22Rv1 (cell line): ENCODE data around the gene CTBP2.

Source experiments
- H3K27ac ChIP-seq: fragments of 450-650 bp; 2 replicates; pipeline ENCODE4 v1.5.1; 2017
- ZFX ChIP-seq: fragments of 450-650 bp; IDR thresholded peaks from 2 replicates; pipeline ENCODE4 v1.6.1; 2017; ENCODE audit warnings: antibody characterized with exemption, borderline replicate concordance
- TF ChIP-seq, protein P1 (sequence below): fragments of 450-650 bp; IDR thresholded peaks from 2 replicates; pipeline ENCODE4 v1.5.1; 2017; ENCODE audit warnings: mild to moderate bottlenecking

Gene CTBP2

DNA sequence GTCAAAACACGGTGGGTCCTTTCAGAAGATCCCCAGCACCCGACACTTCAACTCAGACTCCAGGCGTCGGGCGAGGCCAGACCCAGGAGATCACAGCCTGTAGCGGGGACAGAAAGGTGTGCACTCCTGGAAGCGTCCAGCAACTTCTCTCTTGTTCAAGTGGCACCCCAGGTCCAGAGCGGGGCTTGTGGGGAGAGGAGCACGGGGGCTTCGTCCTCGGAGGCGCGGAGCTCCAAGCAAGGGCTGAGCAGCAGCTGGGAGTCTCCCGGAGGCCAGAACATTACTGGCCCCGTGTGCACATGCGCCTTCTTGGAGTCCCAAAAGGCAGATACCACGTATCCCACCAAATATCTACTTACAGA lies 163.5 kb downstream of the CTBP2 start:
- no peak for TF ChIP-seq ZFX
- TF ChIP-seq, protein P1, sequence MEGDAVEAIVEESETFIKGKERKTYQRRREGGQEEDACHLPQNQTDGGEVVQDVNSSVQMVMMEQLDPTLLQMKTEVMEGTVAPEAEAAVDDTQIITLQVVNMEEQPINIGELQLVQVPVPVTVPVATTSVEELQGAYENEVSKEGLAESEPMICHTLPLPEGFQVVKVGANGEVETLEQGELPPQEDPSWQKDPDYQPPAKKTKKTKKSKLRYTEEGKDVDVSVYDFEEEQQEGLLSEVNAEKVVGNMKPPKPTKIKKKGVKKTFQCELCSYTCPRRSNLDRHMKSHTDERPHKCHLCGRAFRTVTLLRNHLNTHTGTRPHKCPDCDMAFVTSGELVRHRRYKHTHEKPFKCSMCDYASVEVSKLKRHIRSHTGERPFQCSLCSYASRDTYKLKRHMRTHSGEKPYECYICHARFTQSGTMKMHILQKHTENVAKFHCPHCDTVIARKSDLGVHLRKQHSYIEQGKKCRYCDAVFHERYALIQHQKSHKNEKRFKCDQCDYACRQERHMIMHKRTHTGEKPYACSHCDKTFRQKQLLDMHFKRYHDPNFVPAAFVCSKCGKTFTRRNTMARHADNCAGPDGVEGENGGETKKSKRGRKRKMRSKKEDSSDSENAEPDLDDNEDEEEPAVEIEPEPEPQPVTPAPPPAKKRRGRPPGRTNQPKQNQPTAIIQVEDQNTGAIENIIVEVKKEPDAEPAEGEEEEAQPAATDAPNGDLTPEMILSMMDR: no peak
- H3K27ac ChIP-seq: no peak overlapping the region

DNA sequence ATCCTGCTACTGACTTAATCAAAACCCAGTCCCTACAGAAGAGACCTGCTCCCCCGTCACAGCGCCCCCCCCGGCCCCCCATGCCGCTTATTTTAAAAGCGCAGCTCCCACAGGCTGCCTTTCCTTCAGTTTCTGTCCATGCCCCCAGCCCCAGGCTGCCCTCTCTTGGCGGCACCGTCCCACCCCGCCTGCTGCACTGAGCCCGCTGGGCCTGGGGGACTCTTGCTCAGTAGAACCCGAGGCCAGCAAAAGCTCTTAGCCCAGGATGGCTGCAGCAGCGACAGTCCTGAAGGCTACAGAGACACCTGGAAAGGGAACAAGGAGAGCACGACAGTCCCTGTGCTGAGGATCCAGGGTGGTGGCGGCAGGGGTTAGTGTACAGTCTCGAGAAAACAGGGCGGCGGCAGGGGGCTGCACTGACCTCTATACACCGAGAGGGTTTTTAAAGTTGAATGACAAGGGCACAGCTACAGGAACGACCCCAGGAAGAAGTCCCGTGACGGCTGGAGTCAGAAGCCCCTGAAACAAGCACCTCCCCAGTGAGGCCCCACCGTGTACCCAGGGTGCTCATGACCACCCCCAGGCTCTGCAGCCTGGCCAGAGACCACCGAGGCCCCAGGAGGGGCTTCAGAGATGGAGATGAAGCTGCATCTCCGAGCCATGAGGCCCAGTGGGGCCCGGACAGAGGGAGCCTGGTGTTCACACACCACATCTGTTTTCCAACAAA lies 164.1 kb downstream of the CTBP2 start:
- TF ChIP-seq ZFX: no peak
- TF ChIP-seq, protein P1: no peak

DNA sequence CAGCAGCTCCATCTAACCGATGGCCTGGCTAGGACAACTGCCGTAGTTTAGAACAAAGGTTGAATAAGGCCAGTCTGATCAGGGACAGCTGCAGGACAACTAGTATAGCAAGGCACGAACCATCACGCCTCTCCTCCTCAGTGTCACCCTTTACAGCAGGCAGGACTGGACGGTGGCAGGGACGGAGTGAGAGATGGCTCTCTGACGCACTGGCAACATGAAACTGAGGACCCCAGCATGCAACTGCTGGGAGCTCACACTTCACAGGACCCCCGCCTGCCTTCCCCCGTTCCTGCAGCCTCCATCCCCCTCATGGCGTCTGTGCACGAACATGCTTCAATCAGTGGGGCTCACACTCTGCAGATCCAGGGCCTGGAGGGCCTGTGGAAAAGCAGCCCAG lies 164.8 kb downstream of the CTBP2 start:
- H3K27ac ChIP-seq: no peak overlapping the region
- TF ChIP-seq ZFX: no peak
- TF ChIP-seq, protein P1: no peak

More for the DNA sequence above, 164.1 kb downstream of the CTBP2 start:
- H3K27ac ChIP-seq: no peak overlapping the region

DNA sequence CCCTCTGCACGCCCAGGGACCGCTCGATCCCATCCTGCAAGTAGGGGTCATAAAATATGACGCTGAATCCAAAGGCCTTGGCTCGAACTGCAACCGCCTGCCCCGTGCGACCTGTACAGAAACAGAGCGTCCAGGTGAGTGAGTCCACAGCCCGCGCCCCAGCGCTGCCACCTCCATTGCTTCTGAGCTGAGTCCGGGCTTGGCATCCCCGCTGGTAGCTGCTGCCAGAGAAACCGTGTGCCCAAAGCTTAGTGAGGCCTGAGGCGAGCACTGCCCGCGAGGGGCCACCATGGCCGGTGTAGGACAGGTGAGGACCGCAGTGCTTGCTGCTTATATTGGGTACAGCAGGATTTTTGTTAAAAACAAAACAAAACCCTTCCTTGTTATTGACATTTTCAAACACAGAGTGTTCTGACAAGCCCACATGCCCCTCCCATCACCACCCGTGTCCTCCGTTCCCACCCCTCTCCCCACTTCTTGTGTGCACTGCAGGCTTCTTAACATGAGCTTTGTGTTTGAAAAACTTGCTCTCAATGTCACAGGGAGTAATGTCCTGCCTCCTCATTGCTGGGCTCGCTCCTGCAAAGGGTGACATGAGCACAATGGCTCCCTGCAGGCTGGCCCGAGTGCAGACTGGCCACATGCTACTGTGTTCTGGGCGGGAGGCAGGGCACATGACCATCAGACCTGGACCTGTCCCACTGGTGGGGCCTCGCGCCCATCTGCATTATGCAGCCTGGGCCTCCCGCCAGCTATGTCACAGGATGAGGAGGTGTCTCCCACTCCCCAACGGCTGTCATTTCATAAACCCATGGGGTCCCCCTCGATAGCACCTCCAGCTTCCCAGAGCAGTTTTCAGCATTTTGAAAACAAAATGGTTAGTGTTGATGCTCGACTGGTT lies 165.5 kb downstream of the CTBP2 start:
- no peak overlapping the region for H3K27ac ChIP-seq
- no peak for TF ChIP-seq ZFX
- TF ChIP-seq, protein P1: no peak

DNA sequence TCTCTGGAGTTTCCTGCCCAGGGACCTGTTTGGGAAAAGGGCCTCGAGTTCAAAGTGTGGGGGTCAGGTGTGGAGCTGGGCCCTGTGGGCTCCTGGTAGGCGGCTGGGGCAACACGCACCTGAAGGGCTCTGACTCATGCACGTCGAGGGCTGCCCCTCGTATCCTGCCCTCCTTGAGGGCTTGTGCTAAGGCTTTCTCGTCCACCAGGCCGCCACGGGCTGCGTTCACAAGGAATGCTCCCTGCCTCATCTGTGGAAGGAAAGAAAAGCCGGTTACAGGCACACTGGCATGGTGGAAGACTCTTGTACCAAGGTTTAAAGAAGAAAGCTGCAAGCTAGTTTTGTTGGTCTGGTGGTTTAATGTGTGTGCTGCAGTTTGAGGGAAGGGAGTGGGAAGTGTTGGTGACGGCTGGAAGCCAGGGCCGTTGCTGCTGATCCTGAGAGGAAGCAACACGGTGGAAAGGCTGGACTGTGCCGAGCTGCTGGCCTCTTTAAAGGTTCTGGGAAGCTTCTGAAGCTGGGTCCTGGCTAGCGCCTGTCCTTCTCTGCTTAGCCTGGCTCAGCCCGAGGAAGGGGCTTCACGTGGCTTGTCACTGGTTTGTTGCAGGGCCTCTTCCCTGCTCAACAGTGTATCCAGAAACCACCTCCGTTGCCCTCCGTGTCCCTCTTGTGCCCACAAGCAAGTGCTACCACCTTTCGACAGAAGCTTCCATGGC lies 166.5 kb downstream of the CTBP2 start:
- H3K27ac ChIP-seq: no peak overlapping the region
- TF ChIP-seq, protein P1: no peak
- TF ChIP-seq ZFX: no peak

DNA sequence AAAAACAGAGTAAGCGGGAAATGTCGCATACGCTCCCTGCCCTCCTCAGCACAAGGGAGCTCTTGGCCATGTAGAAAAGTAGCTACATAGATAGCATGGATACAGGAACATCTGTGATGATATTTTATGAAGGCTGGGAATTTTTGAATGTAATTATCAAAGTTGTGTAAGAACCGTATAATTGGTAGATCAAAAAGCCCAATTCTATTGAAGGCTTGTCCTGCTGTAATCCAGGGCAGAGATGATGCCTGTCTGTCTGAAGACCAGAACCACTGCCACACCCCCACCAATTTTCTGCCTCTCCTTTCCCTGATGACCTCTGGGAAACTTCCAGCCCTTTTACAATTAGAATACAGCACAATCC lies 167.0 kb downstream of the CTBP2 start:
- TF ChIP-seq, protein P1: no peak
- TF ChIP-seq ZFX: no peak
- no peak overlapping the region for H3K27ac ChIP-seq
